GM12874 (cell line): Measurements from ENCODE around the gene MFSD8.

Experiments used
- TF ChIP-seq, protein P1 (sequence below): IDR thresholded peaks from 2 replicates; pipeline ENCODE4 v1.5.1; 2011; ENCODE audit warnings: low read depth, mild to moderate bottlenecking, control low read depth, low read length, moderate library complexity; ENCODE audit not compliant: insufficient read depth

Gene MFSD8

DNA sequence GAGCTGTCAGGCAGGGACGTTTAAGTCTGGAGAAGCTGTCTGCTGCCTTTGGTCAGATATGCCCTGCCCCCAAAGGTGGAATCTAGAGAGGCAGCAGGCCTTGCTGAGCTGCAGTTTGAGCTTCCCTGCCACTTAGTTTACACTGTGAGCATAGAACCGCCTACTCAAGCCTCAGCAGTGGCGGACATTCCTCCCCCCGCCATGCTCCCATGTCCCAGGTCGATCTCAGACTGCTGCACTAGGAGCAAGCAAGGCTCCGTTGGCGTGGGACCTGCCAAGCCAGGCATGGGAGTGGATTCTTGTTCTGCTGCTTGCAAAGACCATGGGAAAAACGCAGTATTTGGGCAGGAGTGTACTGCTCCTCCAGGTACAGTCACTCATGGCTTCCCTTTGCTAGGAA is 59.9 kb downstream of the MFSD8 start:
- TF ChIP-seq, protein P1, sequence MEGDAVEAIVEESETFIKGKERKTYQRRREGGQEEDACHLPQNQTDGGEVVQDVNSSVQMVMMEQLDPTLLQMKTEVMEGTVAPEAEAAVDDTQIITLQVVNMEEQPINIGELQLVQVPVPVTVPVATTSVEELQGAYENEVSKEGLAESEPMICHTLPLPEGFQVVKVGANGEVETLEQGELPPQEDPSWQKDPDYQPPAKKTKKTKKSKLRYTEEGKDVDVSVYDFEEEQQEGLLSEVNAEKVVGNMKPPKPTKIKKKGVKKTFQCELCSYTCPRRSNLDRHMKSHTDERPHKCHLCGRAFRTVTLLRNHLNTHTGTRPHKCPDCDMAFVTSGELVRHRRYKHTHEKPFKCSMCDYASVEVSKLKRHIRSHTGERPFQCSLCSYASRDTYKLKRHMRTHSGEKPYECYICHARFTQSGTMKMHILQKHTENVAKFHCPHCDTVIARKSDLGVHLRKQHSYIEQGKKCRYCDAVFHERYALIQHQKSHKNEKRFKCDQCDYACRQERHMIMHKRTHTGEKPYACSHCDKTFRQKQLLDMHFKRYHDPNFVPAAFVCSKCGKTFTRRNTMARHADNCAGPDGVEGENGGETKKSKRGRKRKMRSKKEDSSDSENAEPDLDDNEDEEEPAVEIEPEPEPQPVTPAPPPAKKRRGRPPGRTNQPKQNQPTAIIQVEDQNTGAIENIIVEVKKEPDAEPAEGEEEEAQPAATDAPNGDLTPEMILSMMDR = no peak

DNA sequence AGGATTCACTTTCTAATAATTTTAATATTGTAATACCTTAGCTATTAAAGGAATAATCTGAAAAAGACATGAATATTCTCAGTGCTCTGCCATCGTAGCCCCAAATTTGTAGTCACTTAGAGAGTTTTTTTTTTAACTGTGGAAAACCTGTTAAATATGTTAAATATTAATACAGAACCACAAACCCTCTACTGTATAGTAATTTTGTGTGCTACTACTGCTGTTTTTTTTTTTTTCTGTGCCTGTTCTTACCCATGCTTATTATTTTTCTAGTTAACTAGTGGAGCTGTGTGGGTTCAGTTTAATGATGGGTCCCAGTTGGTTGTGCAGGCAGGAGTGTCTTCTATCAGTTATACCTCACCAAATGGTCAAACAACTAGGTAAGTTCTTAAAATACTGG is 68.4 kb downstream of the MFSD8 start:
- TF ChIP-seq, protein P1 = no peak

DNA sequence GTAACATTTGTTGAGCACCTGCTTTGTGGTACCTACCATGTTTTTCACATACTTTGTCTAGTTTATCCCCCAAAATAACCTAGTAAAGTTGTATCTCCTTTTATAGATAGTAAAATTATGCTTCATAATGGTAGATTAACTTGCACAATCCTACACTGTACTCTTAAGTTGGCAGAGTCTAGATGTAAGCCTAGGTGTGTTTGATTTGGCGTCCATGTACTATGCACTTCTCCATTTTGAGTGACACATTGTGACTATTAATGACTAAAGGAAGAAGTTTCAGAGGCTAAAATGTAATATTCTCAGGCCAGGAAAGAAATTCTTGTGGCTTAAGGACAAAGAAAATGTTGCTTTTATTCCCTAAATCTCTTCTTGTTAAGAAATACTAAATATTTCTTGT is 68.9 kb downstream of the MFSD8 start:
- TF ChIP-seq, protein P1 = no peak

DNA sequence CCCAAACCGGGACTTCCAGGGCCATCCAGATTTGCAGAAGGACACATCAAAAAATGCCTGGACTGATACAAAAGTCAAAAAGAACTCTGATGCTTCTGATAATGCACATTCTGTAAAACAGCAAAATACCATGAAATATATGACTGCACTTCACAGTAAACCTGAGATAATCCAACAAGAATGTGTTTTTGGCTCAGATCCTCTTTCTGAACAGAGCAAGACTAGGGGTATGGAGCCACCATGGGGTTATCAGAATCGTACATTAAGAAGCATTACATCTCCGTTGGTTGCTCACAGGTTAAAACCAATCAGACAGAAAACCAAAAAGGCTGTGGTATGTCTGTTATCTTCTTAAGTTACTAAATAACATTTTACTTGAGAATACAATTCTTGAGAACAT is 75.1 kb downstream of the MFSD8 start:
- TF ChIP-seq, protein P1 = no peak

DNA sequence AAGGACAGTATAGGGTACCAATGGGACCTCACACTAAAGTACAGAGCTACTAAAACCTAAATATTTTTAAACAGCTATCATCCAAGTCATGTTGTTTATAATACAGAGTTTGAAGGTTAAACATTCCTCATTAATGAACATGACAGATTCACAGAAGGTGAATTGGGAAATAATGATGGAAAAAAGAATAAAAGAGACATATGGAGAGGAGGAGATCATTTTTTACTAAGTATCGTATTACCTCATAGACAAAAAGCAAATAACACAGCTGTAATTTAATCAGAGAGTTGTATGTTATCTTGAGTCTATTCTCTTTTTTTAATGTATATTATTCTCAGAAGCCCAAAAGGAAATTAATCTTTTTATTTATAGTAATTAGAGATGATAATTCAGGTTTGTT is 76.4 kb downstream of the MFSD8 start:
- TF ChIP-seq, protein P1 = no peak

DNA sequence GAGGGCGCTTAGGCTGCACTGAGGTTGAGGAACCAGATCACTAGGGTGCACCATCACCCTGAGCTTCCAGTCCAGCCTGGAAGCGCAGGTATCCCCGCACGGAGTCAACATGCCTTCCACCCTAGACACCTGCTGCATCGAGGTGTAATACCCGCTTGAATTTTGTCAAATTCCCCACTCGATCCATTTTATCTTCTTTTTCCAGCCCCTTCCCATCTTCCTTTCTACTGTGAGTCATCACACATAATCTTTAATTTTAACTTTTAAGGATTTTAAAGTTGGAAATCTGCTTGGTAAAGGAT is 83.5 kb downstream of the MFSD8 start:
- TF ChIP-seq, protein P1 = no peak

DNA sequence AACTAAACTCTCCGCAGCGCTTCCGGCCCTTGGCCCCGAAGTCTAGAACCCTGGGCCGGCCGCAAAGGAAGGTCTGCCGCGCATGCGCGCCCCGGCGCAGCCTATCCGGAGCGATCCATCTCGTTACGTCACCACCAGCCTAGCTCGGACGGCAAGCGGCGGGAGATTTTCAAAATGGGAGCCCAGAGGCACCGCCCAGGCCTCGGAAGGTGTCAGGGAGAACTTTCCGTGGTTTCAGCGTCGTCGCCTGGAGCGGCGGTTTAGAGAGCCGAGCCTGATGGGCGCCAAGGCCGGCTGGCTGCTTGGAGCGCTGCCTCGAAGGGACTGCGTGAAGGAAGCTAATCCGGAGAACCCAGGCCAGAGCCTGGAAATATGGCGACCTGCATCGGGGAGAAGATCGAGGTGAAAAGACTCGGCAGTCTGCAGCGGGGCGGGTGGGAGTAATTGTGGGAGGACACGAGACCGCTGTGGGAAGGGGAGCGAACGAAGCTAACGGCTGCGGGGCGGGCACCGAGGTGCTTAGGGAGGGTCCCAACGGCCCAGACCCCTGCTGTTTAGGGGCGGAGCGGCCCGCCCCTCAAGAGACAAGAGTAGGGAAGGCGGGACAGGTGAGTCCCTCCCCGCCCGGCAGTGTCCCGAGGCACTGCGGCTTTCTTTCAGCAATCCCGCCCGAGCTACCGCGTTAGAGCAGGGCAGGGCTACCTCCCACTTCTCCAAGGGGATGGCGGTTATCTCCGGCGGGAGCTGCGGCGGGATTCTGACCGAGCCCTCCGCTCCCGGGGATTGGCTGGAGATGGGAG is 84.0 kb downstream of the MFSD8 start, which contains the start of gene PLK4:
PLK4 (plus strand) TSS at position 131 of the 800 bp plus-strand sequence; CDS start at position 373, 242 bp downstream.
- TF ChIP-seq, protein P1 = no peak
